GM18858 (cell line): ENCODE results near the gene TMEM139.

Experiments used
- ATAC-seq: cut with Tn5 transposase; IDR thresholded peaks from one replicate; pipeline ENCODE4 v1.9.1; 2021; ENCODE audit not compliant: unreplicated experiment

The TMEM139 gene

GRCh38 chr7:143321734-143322133 lies 37.0 kb downstream of the TMEM139 start:
- ATAC-seq = no peak

- ATAC-seq = no peak
These were observed 38.2 kb downstream of the TMEM139 start for GRCh38 chr7:143322760-143323633.

- ATAC-seq = no peak
These were observed 38.9 kb downstream of the TMEM139 start for GRCh38 chr7:143323653-143324052.

GRCh38 chr7:143325240-143325639 lies 40.5 kb downstream of the TMEM139 start:
- ATAC-seq = no peak

GRCh38 chr7:143327903-143328302 lies 43.1 kb downstream of the TMEM139 start:
- ATAC-seq = peak; percentile 66

- ATAC-seq = no peak
These were observed 44.9 kb downstream of the TMEM139 start for GRCh38 chr7:143329471-143330170.

- no peak for ATAC-seq
These were observed 46.5 kb downstream of the TMEM139 start for GRCh38 chr7:143331179-143331801.

GRCh38 chr7:143334244-143334643 lies 49.5 kb downstream of the TMEM139 start:
- ATAC-seq = no peak

- ATAC-seq = no peak
These were observed 52.5 kb downstream of the TMEM139 start for GRCh38 chr7:143337216-143337615.
